Prostate gland (tissue), 2 donors: ENCODE data around the gene GPR22.

Source experiments
- POLR2A ChIP-seq: fragments of 450-650 bp; IDR thresholded peaks from one replicate; pipeline ENCODE4 v1.6.1; 2016; ENCODE audit warnings: antibody characterized with exemption, mild to moderate bottlenecking
- TF ChIP-seq, protein P1 (sequence below), 4 experiments: fragments of 200-600 bp in 2 of 4; fragments of 450-650 bp in 2 of 4; sonication (generic) in 2 of 4; IDR thresholded peaks; 1 replicate in 3 of 4; 2 replicates in 1 of 4; pipeline ENCODE4 v1.5.1; 2016 to 2019; ENCODE audit warnings: antibody characterized with exemption in 4 of 4, mild to moderate bottlenecking in 2 of 4, moderate library complexity in 2 of 4

DNA sequence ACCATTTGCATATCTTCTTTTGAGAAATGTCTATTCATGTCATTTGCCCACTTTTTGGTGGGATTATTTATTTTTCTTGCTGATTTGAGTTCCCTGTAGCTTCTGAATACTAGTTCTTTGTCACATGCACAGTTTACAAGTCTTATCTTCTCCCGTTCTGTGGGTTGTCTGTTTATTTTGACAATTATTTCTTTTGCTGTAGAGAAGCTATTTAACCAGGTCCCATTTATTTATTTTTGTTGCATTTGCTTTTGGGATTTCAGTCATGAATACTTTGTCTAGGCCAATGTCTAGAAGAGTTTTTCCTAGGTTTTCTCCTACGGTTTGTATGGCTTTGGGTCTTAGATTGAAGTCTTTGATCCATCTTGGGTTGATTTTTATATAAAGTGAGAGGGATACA is 32.9 kb downstream of the GPR22 start:
- TF ChIP-seq, protein P1, sequence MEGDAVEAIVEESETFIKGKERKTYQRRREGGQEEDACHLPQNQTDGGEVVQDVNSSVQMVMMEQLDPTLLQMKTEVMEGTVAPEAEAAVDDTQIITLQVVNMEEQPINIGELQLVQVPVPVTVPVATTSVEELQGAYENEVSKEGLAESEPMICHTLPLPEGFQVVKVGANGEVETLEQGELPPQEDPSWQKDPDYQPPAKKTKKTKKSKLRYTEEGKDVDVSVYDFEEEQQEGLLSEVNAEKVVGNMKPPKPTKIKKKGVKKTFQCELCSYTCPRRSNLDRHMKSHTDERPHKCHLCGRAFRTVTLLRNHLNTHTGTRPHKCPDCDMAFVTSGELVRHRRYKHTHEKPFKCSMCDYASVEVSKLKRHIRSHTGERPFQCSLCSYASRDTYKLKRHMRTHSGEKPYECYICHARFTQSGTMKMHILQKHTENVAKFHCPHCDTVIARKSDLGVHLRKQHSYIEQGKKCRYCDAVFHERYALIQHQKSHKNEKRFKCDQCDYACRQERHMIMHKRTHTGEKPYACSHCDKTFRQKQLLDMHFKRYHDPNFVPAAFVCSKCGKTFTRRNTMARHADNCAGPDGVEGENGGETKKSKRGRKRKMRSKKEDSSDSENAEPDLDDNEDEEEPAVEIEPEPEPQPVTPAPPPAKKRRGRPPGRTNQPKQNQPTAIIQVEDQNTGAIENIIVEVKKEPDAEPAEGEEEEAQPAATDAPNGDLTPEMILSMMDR (IDR thresholded peaks at IDR 0.05), result no peak
- no peak for TF ChIP-seq POLR2A
